ENCODE data around the gene SPINDOC. TPM values are rescaled to one million over a fixed set of nuclear protein-coding genes. Genes with fewer than 3 reads are reported as not detected.
"Not testable (repeated sequence)": the region's sequence is repeated elsewhere in the genome, so short reads cannot be mapped to it uniquely, and the experiment has no call there.

Gene SPINDOC
- total RNA-seq, 1 experiment from 2014 or later: 16.3 TPM

- no peak for DNase-seq (ENCODE audit: low read depth)
These were observed 41.4 kb downstream of the SPINDOC start for GRCh38 chr11:63854696-63855095.

GRCh38 chr11:63855975-63856374, 42.7 kb downstream of the SPINDOC start:
- DNase-seq (ENCODE audit: low read depth): no peak

GRCh38 chr11:63858628-63859550, 45.6 kb downstream of the SPINDOC start:
- DNase-seq (ENCODE audit: low read depth): no peak

- no peak for DNase-seq (ENCODE audit: low read depth)
These were observed 49.7 kb downstream of the SPINDOC start for GRCh38 chr11:63862923-63863322.

GRCh38 chr11:63863620-63864019, 50.4 kb downstream of the SPINDOC start:
- not testable (repeated sequence) for DNase-seq (ENCODE audit: low read depth)

- peak; percentile 57 for DNase-seq (ENCODE audit: low read depth)
These were observed 53.0 kb downstream of the SPINDOC start for GRCh38 chr11:63866211-63866610.

GRCh38 chr11:63867511-63867910, 54.3 kb downstream of the SPINDOC start:
- no peak for DNase-seq (ENCODE audit: low read depth)

GRCh38 chr11:63868399-63869064, 55.3 kb downstream of the SPINDOC start:
- DNase-seq (ENCODE audit: low read depth): no peak

- no peak for DNase-seq (ENCODE audit: low read depth)
These were observed 55.9 kb downstream of the SPINDOC start for GRCh38 chr11:63869171-63869591.

GRCh38 chr11:63869683-63870082, 56.4 kb downstream of the SPINDOC start:
- DNase-seq (ENCODE audit: low read depth): no peak

- no peak for DNase-seq (ENCODE audit: low read depth)
These were observed 57.3 kb downstream of the SPINDOC start for GRCh38 chr11:63870351-63871140.

- peak; percentile 98 for DNase-seq (ENCODE audit: low read depth)
These were observed 58.9 kb downstream of the SPINDOC start for GRCh38 chr11:63871962-63872799.

GRCh38 chr11:63872800-63873197, 59.5 kb downstream of the SPINDOC start:
- DNase-seq (ENCODE audit: low read depth): no peak

GRCh38 chr11:63873311-63873710, 60.1 kb downstream of the SPINDOC start:
- DNase-seq (ENCODE audit: low read depth): no peak

GRCh38 chr11:63874511-63874910, 61.3 kb downstream of the SPINDOC start:
- DNase-seq (ENCODE audit: low read depth): no peak

- no peak for DNase-seq (ENCODE audit: low read depth)
These were observed 62.3 kb downstream of the SPINDOC start for GRCh38 chr11:63875506-63876065.

- DNase-seq (ENCODE audit: low read depth): no peak
These were observed 63.4 kb downstream of the SPINDOC start for GRCh38 chr11:63876616-63877015.

Data from RPMI7951 (cell line).